ENCODE results near the gene XKR7. TPM values are rescaled to one million over a fixed set of nuclear protein-coding genes. Genes with fewer than 3 reads are reported as not detected.

The XKR7 gene
- total and polyA plus RNA-seq, 10 of the 15 experiments (the other 5 are each of a cell fraction or from before 2014, with no cell fraction given) = not detected

- TF ChIP-seq, protein P1, sequence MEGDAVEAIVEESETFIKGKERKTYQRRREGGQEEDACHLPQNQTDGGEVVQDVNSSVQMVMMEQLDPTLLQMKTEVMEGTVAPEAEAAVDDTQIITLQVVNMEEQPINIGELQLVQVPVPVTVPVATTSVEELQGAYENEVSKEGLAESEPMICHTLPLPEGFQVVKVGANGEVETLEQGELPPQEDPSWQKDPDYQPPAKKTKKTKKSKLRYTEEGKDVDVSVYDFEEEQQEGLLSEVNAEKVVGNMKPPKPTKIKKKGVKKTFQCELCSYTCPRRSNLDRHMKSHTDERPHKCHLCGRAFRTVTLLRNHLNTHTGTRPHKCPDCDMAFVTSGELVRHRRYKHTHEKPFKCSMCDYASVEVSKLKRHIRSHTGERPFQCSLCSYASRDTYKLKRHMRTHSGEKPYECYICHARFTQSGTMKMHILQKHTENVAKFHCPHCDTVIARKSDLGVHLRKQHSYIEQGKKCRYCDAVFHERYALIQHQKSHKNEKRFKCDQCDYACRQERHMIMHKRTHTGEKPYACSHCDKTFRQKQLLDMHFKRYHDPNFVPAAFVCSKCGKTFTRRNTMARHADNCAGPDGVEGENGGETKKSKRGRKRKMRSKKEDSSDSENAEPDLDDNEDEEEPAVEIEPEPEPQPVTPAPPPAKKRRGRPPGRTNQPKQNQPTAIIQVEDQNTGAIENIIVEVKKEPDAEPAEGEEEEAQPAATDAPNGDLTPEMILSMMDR (IDR thresholded peaks at IDR 0.05 in 2 of 3, conservative IDR thresholded peaks at IDR 0.05 in 1 of 3; ENCODE audit: control insufficient read depth in 2 of 3, extremely low read depth in 1 of 3, insufficient read depth in 1 of 3, low read depth in 3 of 3, low read length in 3 of 3) = peak; percentile 66 to 77 (median 72)
- no peak for TF ChIP-seq NR2C1 (IDR thresholded peaks at IDR 0.05)
- peak; percentile 69 for TF ChIP-seq RAD21 (IDR thresholded peaks at IDR 0.05; ENCODE audit: insufficient read depth, low read depth, low read length)
- no peak for TF ChIP-seq CHD4 (IDR thresholded peaks at IDR 0.05)
- peak; percentile 63; the same call in 1 of the 2 replicates for TF ChIP-seq SMC3 (IDR thresholded peaks at IDR 0.05; ENCODE audit: borderline replicate concordance, low read length)
- peak in 1 of 2 experiments; percentile 59; a peak in 2 of 4 replicates for TF ChIP-seq BHLHE40 (IDR thresholded peaks at IDR 0.05; ENCODE audit: borderline replicate concordance in 1 of 2, low read depth in 2 of 2, low read length in 1 of 2)
- no peak for TF ChIP-seq ZBTB11 (CRISPR knock-in tag; IDR thresholded peaks at IDR 0.05)
- TF ChIP-seq ZNF274 (IDR thresholded peaks at IDR 0.05; ENCODE audit: insufficient read depth, insufficient read length) = no peak
- peak; percentile 33; the same call in 1 of the 2 replicates for TF ChIP-seq MTA2 (IDR thresholded peaks at IDR 0.05; ENCODE audit: low read depth)
- TF ChIP-seq, protein P2, sequence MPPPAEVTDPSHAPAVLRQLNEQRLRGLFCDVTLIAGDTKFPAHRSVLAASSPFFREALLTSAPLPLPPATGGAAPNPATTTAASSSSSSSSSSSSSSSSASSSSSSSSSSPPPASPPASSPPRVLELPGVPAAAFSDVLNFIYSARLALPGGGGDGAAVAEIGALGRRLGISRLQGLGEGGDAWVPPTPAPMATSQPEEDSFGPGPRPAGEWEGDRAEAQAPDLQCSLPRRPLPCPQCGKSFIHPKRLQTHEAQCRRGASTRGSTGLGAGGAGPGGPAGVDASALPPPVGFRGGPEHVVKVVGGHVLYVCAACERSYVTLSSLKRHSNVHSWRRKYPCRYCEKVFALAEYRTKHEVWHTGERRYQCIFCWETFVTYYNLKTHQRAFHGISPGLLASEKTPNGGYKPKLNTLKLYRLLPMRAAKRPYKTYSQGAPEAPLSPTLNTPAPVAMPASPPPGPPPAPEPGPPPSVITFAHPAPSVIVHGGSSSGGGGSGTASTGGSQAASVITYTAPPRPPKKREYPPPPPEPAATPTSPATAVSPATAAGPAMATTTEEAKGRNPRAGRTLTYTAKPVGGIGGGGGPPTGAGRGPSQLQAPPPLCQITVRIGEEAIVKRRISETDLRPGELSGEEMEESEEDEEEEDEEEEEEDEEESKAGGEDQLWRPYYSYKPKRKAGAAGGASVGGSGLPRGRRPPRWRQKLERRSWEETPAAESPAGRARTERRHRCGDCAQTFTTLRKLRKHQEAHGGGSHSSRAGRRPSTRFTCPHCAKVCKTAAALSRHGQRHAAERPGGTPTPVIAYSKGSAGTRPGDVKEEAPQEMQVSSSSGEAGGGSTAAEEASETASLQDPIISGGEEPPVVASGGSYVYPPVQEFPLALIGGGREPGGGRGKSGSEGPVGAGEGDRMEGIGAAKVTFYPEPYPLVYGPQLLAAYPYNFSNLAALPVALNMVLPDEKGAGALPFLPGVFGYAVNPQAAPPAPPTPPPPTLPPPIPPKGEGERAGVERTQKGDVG (CRISPR knock-in tag; IDR thresholded peaks at IDR 0.05) = no peak
- peak; percentile 4 to 83; a peak in 3 of 4 replicates for TF ChIP-seq IKZF2 (IDR thresholded peaks at IDR 0.05)
- TF ChIP-seq IRF4 (IDR thresholded peaks at IDR 0.05; ENCODE audit: low read depth, low read length) = no peak
- no peak for TF ChIP-seq NFIC (IDR thresholded peaks at IDR 0.05; ENCODE audit: low read depth, low read length)
- TF ChIP-seq HDAC6 (IDR thresholded peaks at IDR 0.05; ENCODE audit: unreplicated experiment) = no peak
- TF ChIP-seq, protein P3, sequence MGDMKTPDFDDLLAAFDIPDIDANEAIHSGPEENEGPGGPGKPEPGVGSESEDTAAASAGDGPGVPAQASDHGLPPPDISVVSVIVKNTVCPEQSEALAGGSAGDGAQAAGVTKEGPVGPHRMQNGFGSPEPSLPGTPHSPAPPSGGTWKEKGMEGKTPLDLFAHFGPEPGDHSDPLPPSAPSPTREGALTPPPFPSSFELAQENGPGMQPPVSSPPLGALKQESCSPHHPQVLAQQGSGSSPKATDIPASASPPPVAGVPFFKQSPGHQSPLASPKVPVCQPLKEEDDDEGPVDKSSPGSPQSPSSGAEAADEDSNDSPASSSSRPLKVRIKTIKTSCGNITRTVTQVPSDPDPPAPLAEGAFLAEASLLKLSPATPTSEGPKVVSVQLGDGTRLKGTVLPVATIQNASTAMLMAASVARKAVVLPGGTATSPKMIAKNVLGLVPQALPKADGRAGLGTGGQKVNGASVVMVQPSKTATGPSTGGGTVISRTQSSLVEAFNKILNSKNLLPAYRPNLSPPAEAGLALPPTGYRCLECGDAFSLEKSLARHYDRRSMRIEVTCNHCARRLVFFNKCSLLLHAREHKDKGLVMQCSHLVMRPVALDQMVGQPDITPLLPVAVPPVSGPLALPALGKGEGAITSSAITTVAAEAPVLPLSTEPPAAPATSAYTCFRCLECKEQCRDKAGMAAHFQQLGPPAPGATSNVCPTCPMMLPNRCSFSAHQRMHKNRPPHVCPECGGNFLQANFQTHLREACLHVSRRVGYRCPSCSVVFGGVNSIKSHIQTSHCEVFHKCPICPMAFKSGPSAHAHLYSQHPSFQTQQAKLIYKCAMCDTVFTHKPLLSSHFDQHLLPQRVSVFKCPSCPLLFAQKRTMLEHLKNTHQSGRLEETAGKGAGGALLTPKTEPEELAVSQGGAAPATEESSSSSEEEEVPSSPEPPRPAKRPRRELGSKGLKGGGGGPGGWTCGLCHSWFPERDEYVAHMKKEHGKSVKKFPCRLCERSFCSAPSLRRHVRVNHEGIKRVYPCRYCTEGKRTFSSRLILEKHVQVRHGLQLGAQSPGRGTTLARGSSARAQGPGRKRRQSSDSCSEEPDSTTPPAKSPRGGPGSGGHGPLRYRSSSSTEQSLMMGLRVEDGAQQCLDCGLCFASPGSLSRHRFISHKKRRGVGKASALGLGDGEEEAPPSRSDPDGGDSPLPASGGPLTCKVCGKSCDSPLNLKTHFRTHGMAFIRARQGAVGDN (IDR thresholded peaks at IDR 0.05) = 0 out of 2 replicates have a peak, but pooled peaks have one; percentile 11
- no peak for TF ChIP-seq PAX8 (IDR thresholded peaks at IDR 0.05)
These were observed 66.9 kb downstream of the XKR7 start (continued) for GRCh38 chr20:32034581-32035425.

All from GM12878 (cell line).